OCI-LY1 (cell line): Measurements from ENCODE around the gene UBTD2.

Experiments
- CTCF ChIP-seq: fragments of 200-600 bp; sonication (generic), shearing (Covaris generic); IDR thresholded peaks from 2 replicates; pipeline ENCODE4 v1.5.1; 2017; ENCODE audit warnings: mild to moderate bottlenecking, antibody characterized with exemption, low read length, moderate library complexity, mixed read lengths
- EZH2 ChIP-seq: fragments of 200-600 bp; sonication (generic), shearing (Covaris generic); IDR thresholded peaks from 2 replicates; pipeline ENCODE4 v1.8.0; 2017; ENCODE audit warnings: borderline replicate concordance, mixed run types, mild to moderate bottlenecking, antibody characterized with exemption, low read length, moderate library complexity, mixed read lengths

GRCh38 chr5:172325452-172325851 lies 41.9 kb upstream of the UBTD2 start:
- no peak for TF ChIP-seq CTCF
- TF ChIP-seq EZH2: no peak
